GM12878 (cell line): ENCODE results near the gene ETHE1.

Experiments
- SMC3 ChIP-seq: IDR thresholded peaks from 2 replicates; pipeline ENCODE4 v1.6.1; 2011; ENCODE audit warnings: low read length, improper control_type of control experiment, borderline replicate concordance
- YBX1 ChIP-seq: fragments of 450-650 bp; IDR thresholded peaks from 2 replicates; pipeline ENCODE4 v1.6.1; 2016; ENCODE audit warnings: antibody characterized with exemption
- TF ChIP-seq, protein P1 (sequence below), 3 experiments: IDR thresholded peaks in 2 of 3; conservative IDR thresholded peaks in 1 of 3; 2 replicates each; pipeline ENCODE4 v1.5.1; 2011; ENCODE audit warnings: low read depth in 3 of 3, low read length in 3 of 3, mild to moderate bottlenecking in 3 of 3, control low read depth in 2 of 3, moderate library complexity in 2 of 3, inconsistent platforms in 1 of 3, mixed read lengths in 1 of 3; ENCODE audit not compliant: control insufficient read depth in 2 of 3, insufficient read depth in 1 of 3; ENCODE audit errors: extremely low read depth in 1 of 3

- no peak for TF ChIP-seq SMC3
- no peak for TF ChIP-seq YBX1
- TF ChIP-seq, protein P1, sequence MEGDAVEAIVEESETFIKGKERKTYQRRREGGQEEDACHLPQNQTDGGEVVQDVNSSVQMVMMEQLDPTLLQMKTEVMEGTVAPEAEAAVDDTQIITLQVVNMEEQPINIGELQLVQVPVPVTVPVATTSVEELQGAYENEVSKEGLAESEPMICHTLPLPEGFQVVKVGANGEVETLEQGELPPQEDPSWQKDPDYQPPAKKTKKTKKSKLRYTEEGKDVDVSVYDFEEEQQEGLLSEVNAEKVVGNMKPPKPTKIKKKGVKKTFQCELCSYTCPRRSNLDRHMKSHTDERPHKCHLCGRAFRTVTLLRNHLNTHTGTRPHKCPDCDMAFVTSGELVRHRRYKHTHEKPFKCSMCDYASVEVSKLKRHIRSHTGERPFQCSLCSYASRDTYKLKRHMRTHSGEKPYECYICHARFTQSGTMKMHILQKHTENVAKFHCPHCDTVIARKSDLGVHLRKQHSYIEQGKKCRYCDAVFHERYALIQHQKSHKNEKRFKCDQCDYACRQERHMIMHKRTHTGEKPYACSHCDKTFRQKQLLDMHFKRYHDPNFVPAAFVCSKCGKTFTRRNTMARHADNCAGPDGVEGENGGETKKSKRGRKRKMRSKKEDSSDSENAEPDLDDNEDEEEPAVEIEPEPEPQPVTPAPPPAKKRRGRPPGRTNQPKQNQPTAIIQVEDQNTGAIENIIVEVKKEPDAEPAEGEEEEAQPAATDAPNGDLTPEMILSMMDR (IDR thresholded peaks at IDR 0.05 in 2 of 3, conservative IDR thresholded peaks at IDR 0.05 in 1 of 3; ENCODE audit: control insufficient read depth in 2 of 3, extremely low read depth in 1 of 3, insufficient read depth in 1 of 3, low read depth in 3 of 3, low read length in 3 of 3), result no peak
Measured at GRCh38 chr19:43510713-43511112, 16.3 kb downstream of the ETHE1 start.
